HG03196 (cell line): ENCODE data around the gene LYZ.

ENCODE experiments used
- ATAC-seq: cut with Tn5 transposase; IDR thresholded peaks from one replicate; pipeline ENCODE4 v1.9.1; 2021; ENCODE audit not compliant: unreplicated experiment

The LYZ gene

DNA sequence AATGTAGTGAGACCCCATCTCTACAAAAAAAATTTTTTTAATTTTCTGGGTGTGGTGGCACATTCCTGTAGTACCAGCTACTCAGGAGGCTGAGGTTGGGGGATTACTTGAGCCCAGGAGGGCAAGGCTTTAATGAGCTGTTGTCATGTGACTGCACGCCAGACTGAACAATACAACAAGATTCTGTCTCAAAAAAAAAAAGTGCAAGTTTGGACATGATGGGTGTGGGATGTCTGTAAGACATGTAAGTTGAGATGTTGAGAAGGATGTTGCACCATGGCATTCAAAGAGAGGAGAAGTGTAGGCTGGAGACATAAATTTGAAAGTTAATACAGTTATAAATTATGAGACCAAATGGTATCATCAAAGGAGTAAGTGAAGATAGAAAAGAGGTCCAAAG lies 34.9 kb downstream of the LYZ start:
- no peak for ATAC-seq

DNA sequence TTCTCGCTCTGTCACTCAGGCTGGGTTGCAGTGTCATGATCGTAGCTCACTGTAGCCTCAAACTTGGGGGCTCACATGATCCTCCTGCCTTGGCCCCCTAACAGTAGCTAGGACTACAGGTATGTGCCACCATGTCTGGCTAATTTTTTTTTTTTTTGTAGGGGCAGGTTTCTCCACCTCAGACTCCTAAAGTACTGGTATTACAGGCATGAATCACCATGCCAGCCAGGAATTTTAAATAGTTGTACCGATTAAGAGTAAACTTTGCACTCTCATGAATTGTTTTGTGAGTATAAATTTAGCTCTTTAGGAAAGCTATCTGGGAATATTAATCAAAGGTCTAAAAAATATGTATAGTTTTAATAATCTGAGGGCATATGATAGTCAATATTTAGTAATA lies 36.9 kb downstream of the LYZ start:
- ATAC-seq: no peak

DNA sequence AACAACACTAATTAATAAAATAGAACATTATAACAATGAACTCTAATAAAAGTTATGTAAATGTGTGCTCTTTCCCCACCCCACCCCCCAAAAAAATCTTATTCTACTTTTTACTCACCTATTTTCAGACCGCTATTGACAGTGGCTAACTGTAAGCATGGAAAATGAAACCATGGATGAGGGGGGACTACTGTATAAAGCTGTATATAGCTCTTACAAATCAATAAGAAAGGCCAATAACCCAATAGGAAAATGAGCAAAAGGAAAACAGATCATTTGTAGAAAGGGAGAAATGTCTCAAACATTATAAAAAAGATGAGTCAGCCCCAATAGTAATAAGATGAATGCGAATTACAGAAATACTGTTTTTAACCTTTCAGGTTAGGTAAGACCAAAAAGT lies 38.7 kb downstream of the LYZ start:
- ATAC-seq: no peak

DNA sequence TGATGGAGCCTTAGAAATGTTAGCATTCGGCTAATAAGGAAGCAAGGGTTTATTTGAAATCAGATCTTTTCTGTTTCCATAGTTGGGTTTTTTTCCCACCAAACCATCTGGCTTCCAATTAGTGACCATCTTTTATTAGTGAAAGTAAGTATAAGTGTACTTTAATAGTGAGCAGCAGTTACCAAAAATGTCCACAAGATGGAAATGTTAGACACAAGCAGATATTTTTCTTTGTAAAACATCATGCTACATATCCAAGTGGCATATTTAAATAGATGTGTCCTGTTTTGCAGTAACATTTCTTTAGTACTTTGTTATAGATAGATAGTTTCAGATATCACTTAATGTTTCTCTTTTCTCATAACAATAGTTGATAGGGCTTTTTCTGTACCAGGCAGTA lies 40.2 kb downstream of the LYZ start:
- no peak for ATAC-seq

DNA sequence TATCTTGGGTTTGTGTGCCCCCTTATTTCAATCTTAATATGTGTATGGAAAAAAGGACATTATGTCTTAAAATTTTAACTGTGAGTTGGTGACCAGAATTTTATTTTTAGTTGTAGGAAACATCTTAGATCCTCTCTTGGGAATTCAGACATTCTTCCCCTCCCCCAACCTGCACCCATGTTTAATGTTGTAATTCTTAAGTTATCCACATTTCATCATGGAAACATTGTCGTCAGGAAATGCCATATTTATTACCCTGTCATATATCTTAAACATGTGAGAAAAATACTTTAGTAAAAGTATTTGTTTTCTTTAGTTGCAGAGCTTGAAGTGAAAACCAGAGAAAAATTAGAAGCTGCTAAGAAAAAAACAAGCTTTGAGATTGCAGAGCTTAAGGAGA lies 41.6 kb downstream of the LYZ start:
- no peak for ATAC-seq

DNA sequence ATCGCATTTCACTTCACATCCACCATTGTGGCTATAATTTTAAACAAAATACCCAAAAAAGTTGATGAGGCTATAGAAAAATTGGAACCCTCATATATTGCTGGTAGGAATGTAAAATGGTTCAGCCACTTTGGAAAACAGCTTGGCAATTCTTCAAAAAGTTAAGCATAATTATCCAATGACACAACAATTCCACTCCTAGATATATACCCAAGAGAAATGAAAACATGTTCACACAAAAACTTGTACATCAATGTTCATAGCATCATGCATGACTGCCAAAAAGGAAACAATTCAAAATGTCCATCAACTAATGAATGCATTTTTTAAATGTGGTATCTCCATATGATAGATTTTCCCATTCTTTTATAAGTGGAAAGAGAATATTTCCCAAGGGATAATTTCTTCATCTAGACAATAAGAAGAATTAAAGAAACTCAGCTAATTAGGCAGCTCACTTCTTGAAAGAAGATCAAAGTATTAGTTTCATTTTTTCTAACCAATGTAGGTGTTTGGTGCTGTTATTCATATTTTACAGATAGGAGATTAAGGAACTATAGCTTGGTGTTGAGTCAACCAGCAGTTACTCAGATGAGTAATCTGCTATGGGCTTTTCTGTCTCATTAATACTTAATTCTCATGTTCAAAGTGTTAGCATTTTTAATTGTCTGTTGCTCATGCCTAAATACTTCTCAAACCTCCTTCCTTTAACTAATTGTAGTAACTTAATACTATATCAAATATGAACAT lies 44.2 kb downstream of the LYZ start:
- ATAC-seq: no peak

DNA sequence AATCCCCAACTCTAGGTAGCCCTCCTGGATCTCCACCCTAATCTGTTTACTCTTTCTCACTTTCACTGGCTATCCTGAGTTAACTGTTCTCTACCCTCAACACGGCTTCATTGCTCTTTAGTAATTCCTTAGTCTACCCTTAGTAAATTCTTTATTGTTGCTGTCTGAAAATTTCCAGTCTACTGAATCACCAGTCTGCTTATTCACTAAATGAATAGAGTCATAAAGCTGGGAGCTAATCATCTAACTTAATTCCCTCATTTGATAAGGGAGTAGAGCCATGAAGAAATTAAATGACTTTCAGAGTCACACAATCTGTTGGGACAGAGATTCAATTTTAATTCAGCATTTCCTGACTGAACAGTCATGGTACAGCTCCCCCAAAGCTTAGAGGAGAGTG lies 47.9 kb downstream of the LYZ start:
- ATAC-seq: no peak

DNA sequence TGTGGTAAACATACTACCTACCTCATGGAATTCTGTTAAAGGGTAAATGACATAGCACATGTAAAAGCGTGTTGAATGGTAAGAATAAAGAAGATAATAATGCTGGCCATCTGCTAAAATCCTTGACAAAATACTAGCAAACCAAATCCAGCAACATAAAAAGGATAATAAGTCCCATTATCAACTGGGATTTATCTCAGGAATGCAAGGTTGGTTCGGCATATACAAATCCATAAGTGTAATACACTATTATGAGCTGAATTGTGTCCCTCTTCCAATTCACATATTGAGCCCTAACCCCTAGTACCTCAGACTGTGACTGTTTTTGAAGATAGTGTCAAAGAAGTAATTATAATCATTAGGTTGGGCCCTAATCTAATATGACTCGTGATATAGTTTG lies 48.8 kb downstream of the LYZ start:
- ATAC-seq: no peak

DNA sequence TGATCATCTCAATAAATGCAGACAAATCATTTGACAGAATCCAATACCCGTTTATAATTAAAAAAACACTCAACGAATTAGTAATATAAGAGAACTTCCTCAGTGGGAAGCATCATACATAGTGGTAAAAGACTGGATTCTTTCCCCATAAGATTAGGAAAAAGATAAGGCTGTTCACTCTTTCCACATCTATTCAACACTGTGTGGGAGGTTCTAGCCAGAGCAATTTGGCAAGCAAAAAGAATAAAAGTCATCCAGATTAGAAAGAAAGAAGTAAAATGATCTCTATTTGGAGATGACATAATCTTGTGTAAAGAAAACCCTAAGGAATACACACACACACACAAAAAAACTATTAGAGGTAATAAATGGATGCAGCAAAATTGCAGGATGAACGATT lies 49.8 kb downstream of the LYZ start:
- ATAC-seq: no peak

DNA sequence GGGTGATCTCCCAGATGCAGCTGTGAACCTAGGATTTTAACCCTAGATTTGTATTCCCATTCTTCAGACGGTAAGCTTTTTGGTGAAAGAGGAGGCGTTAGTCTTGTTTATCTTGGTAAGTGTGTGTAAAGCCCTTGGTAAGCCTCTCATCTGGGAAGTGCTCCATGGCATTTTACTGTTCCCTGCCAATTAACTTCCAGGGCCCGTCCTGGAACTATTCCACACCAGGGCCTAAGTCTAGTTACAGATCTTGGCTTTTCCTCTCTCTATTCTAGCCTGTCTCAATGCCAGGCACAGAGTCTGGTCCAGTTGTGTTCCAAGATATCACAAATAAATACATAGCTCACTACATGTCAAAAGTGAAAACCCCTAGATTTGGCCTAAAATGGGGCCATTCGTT lies 53.8 kb downstream of the LYZ start:
- no peak for ATAC-seq
